Measurements from ENCODE around the gene GLRA2. TPM values are rescaled to one million over a fixed set of nuclear protein-coding genes. Genes with fewer than 3 reads are reported as not detected.
"Not testable (repeated sequence)": the region's sequence is repeated elsewhere in the genome, so short reads cannot be mapped to it uniquely, and the experiment has no call there.

GLRA2 gene
- total RNA-seq, 1 experiment from 2014 or later = 1.1 TPM

DNA sequence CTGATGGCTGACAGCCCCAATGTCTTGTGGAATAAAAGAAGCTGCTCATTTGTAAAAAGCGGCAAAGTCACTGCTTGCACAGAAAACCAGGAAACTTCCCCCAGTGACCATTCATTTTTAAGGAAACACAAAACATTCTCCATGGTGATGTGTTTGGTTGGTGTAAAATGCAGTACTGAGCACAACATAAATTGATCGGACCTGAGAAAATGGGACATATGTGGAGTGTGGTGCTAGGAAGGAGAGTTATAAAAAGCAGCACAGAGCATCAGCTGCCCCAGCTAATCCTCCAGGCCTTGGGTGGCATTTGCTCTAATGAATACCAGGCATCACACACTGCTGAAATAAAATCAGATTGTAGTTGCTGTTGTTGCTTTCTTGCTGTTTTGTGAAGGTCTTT lies 55.2 kb downstream of the GLRA2 start:
- in situ Hi-C loops (cut with HindIII; ENCODE audit: low pct_unique_long_range_greater_than_20kb, low sequenced_read_pairs) = no loop called here
- no peak for DNase-seq (ENCODE audit: low read depth)

DNA sequence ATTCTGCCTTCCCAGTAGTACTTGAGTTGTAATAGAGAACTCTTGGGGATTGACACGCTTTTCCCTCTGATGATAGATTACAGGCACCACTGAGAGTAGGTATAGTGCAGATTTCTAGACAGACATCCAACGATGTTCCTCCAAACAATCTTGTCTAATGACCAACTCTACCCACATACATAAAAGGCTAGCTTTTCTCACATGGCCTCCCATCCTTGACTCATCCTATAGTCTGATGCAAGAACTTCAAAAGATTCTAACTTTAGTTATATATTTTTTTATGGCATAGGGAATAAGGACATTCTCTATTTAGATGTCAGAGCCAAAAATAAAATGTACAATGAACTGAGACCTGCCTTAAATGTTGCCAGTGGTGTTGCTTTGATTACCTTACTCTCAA lies 60.9 kb downstream of the GLRA2 start:
- in situ Hi-C loops (cut with HindIII; ENCODE audit: low pct_unique_long_range_greater_than_20kb, low sequenced_read_pairs) = no loop called here
- no peak for DNase-seq (ENCODE audit: low read depth)

DNA sequence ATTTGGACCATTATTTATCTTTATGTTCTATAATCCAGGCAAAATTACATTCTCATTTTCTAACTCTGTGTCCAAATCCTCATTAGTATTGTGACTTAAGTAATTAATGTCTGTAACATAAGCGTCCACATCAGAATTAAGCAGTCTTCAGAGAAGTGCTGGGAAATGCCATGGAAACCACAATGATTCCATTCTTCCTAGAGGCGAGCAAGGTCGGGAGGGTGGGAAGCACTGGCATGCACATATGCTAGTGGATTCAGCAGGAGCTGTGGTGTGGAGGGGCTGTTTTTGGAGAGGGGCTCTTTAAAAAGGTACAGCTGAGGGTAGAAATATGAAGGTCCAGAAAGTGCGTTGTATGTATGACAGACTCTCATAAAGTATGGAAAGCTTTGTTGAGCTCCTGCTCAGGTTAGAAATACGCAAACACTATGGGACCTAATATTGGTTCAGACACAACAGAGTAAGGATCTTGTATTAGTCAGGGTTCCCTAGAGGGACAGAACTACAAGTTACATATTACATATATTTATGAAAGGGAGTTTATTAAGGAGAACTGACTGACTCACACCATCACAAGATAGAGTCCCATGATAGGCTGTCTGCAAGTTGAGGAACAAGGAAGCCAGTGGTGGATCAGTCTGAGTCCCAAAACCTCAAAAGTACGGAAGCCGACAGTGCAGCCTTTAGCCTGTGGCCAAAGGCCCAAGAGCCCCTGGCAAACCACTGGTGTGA lies 61.5 kb downstream of the GLRA2 start:
- no peak for DNase-seq (ENCODE audit: low read depth)
- in situ Hi-C loops (cut with HindIII; ENCODE audit: low pct_unique_long_range_greater_than_20kb, low sequenced_read_pairs) = no loop called here

DNA sequence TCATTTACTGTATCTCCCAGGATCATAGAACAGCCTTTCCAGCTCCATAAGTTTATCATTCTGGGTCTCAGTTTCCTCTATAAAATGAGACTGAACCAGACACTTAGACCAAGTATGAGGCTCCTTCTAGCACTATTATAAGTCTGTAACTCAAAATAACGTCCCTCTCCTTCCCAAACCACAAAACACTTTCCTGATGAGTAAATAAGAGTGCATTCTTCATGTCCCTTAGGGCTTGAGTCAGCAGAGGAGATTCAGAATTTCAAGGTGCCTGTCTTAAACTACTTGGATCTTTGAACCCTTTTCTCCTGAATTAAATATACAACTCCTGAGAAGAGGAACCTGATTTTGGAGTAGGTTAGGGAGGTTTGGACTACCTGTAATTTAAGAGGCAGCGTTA lies 62.6 kb downstream of the GLRA2 start:
- no peak for DNase-seq (ENCODE audit: low read depth)
- in situ Hi-C loops (cut with HindIII; ENCODE audit: low pct_unique_long_range_greater_than_20kb, low sequenced_read_pairs) = no loop called here

DNA sequence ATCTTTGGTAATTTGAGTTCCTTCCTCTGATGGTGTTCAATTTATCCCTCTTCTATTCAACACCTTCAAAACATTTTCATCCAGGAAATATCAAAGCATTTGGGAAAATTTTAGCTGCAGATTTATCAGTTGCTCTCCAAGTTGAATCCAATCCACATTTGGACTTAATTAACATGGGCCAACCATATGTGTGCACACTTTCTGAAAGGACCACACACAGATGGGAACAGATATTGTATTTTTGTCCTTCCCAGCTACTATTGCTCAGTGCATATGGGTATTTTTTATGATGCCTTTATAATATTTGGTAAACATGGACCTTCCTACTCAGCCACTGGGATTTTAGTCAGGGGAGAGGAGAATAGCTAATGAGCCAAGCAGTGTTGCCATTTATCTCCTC lies 65.2 kb downstream of the GLRA2 start:
- no peak for DNase-seq (ENCODE audit: low read depth)
- in situ Hi-C loops (cut with HindIII; ENCODE audit: low pct_unique_long_range_greater_than_20kb, low sequenced_read_pairs) = no loop called here

DNA sequence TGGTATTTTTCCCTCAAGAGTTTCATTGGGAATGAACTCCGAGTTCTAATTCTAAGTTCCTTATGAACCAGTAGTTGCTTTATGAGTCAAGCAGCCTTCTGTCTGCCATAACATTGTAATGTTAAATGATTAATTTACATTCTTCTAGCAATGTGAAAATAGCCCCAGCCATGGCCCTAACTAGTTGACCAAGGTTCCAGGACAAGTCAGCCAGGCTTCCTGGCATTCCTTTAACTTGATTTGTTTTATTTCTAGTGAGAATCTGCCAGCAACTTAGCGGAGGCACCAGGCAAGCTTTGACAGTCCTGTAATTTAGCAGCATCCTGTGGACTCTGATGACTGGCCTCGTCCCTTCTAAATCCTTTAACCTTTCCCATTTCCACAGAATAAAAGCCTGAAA lies 69.0 kb downstream of the GLRA2 start:
- no peak for DNase-seq (ENCODE audit: low read depth)
- in situ Hi-C loops (cut with HindIII; ENCODE audit: low pct_unique_long_range_greater_than_20kb, low sequenced_read_pairs) = no loop called here

DNA sequence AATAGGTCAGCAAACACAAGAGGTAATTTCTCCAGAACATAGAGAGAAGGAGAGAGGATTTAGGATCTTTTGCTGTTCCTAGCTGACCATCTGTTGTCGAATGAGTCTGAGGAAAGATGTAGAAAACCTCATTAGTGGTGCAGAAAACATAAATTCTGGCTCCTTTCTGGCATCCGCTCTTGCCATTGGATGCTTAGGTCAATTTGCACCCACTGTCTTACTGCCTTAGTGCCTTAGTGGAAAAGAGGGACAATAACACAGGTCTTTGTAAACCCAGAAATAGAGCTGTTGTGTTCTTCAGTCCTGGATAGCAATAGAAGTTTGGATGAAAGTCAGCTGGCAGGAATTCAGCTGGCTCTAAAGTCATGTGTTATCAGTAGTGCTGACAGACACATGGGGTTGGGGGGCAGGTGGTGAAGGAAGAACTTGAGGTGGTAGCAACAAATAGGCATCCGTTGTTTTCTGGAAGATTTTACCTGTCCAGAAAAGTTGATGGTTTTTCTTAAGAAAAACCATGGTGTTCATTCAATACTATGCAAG lies 78.2 kb downstream of the GLRA2 start:
- in situ Hi-C loops (cut with HindIII; ENCODE audit: low pct_unique_long_range_greater_than_20kb, low sequenced_read_pairs) = no loop called here
- no peak for DNase-seq (ENCODE audit: low read depth)

DNA sequence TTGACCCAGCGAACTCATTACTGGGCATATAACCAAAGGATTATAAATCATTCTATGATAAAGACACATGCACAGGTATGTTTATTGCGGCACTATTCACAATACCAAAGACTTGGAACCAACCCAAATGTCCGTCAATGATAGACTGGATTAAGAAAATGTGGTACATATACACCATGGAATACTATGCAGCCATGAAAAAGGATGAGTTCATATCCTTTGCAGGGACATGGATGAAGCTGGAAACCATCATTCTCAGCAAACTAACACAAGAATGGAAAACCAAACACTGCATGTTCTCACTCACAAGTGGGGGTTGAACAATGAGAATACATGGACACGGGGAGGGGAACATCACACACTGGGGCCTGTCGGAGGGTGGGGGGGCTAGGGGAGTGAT lies 83.1 kb downstream of the GLRA2 start:
- DNase-seq (ENCODE audit: low read depth); in situ Hi-C loops (cut with HindIII; ENCODE audit: low pct_unique_long_range_greater_than_20kb, low sequenced_read_pairs): not testable (repeated sequence)

DNA sequence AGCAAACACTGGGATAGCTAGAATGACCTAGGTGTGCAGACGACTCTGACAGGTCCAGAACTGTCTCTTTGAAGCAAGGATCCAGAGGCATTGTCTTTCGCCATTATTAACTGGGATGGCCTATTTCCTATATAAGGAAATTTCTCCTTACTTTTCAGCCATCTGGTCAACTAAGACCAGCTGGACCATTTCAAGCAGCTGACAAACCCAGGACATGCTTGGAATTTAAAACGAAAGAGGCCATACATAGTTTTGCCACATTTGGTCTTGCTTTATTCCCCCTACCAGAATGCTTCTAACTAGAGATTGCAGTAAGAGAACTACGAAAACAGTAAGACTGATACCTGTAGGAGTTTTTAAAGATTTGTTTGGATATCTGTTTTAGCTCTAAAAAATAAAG lies 87.0 kb downstream of the GLRA2 start:
- in situ Hi-C loops (cut with HindIII; ENCODE audit: low pct_unique_long_range_greater_than_20kb, low sequenced_read_pairs) = no loop called here
- DNase-seq (ENCODE audit: low read depth) = no peak

DNA sequence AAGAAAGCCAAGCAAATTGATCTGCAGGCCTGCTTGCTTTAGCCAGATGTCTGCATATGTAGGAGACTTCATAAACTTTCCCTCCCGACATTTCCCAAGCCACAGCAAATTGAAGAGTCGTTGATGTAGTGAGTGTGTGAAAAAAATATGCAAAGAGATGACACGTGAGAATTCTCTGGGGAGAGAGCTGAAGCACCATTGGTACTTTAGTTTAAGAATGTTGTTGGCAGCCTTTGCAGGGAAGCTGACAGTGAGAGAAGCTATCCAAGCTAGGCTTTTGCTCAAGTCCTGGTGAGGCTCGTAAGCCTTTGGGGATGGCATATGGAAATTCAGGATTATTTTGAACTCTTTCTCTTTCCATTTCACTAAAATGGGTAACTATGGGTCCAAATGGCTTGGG lies 87.5 kb downstream of the GLRA2 start:
- in situ Hi-C loops (cut with HindIII; ENCODE audit: low pct_unique_long_range_greater_than_20kb, low sequenced_read_pairs) = no loop called here
- DNase-seq (ENCODE audit: low read depth) = no peak

DNA sequence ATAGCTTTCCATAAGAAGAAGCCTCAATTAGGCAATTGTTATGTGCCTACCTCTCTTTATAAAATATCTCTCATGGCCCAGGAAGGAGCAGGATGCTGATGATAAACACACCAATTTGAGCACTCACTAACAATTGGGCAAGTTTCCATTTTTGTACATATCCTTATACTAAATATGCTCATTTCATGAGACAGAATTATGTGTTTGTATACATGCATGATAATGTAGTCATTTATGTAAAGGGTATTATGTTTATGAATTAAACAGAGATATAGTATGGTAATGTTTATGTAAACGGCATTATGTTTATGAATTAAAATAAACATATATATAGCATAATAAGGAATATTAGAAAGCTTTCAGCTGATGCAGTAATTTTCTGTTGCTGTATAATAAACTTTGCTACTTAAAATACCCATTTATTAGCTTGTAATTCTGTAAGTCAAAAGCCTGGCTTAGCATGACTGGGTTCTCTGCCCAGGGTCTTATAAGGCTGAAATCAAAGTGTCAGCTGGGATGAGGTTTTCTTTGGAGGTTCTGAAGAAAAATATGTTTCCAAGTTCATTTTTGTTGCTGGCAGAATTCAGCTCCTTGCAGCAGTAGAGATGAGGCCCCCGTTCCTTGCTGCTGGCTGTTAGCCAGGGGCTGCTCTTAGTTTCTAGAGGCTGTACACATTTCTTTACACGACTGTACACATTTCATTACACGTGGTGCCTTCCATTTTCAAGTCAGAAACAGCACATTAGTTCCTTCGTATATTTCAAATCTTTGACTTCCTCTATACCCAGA lies 89.0 kb downstream of the GLRA2 start:
- in situ Hi-C loops (cut with HindIII; ENCODE audit: low pct_unique_long_range_greater_than_20kb, low sequenced_read_pairs) = no loop called here
- DNase-seq (ENCODE audit: low read depth) = no peak

DNA sequence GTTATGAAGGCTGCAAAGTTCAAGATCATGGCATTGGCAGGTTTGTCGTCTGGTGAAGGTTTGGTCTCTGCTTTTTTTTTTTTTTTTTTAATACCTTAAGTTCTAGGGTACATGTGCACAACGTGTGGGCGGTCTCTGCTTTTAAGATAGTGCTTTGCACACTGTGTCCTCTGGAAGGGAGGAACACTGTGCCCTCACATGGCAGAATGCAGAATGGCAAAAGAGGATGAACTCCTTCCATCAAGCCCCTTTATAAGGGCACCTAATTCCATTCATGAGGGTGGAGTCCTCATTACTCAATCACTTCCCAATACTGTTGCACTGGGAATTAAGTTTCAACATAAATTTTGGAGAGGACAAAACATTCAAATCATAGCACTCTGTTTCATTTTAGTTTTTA lies 101.4 kb downstream of the GLRA2 start:
- in situ Hi-C loops (cut with HindIII; ENCODE audit: low pct_unique_long_range_greater_than_20kb, low sequenced_read_pairs) = no loop called here
- DNase-seq (ENCODE audit: low read depth) = no peak

DNA sequence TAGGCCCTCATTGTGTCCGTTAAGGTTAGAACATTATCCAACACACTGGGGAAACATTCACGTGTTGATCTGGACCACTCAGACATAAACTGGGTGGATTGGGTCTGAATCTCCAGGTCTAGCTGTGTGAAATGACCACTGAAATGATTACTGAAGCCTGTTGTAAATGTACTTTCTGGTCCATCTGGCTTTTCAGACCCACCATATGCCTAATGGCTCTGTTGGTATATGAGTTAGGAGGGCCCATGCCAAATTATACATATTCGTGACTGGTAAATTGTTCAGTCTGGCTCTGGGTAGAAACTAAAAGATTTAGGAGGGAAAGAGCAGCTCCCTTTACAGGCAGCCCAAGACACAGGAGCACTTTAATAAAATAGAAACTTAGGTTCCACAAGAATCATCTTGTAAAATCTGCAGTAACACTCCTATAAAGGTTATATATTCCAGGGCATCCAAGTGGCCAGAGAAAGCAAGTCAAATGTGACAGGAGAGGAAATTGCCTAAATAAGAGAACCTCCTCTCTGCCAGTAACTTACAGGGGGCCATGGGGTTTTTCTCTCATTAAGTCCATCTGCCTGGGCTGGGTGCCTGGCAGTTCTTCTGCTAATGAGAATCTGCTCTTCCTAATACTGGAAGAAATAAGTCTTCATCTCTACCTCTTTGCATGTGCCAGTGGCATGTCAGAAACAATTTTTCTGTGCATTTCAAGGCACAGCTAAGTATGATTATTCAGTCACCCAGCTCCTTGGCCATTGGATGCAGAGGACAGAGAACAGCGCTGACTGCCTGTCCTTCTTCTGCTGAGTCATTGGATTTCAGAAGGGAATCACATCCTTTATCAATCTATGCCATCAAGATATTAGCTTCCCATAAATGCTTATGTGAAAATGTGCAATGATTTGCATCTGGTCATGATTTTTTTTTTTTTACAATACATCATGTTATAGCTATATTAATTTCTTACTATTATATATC lies 112.6 kb downstream of the GLRA2 start:
- DNase-seq (ENCODE audit: low read depth) = no peak
- in situ Hi-C loops (cut with HindIII; ENCODE audit: low pct_unique_long_range_greater_than_20kb, low sequenced_read_pairs) = no loop called here

DNA sequence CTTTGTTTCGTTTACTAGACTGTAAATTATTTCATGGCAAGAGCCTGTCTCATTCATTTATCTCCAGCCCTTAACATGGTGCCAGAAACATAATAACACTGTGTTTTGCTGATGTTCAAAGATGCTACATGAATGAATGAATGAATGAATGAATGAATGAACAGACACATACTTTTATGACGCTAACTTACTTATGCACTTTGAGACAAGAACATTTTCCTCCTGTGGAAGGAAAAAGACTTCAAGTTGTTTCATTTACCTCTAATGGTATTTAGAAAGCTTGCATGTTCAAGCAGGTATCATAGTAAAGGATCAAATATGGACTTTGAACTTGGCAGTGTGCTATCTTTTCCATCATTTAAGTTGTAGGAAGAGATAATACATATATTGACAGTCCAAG lies 131.6 kb downstream of the GLRA2 start:
- DNase-seq (ENCODE audit: low read depth) = no peak
- in situ Hi-C loops (cut with HindIII; ENCODE audit: low pct_unique_long_range_greater_than_20kb, low sequenced_read_pairs) = no loop called here

DNA sequence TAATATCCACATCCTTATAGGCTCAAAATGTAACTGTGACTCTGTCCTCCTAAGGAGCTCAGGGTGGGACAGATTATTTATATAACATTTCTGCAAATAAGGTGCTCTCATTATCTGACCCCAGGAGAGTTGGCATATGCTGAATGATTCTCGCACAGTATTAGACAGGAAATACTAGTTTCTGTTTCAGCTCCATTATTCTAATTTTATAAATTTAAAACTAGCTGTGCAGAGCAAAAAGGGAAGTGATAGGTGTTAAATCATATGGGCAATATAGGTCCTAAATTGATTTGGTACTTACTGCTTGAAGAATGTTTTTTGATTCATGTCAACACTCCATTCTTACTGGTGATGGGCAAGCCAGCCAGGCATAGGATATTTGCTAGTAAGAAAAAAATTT lies 141.5 kb downstream of the GLRA2 start:
- in situ Hi-C loops (cut with HindIII; ENCODE audit: low pct_unique_long_range_greater_than_20kb, low sequenced_read_pairs) = no loop called here
- no peak for DNase-seq (ENCODE audit: low read depth)

DNA sequence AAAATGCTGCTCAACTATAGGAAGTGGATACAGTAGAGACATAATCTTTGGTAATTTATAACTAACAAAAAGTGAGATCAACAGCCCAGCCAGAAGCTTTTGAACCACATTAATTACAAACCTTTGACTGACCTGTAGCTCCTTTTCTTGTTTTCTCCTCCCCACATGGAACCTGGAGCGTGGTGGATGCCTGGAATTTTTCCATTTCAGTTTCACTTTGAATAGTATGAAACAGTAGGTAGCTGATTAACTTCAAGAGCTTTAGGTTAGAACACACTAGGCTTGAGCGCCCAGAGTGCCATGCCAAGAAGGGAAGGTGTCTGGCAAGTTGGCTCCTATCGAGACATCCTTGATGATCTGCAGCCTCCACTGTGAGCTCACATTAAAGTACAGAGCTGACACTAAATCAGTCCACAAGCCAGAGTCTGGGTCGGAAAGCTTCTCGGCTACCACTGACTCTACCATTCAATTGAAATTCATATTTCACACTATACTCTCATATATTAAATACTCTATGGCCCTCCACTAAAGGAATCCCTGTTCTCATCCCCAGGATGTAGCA lies 143.4 kb downstream of the GLRA2 start:
- in situ Hi-C loops (cut with HindIII; ENCODE audit: low pct_unique_long_range_greater_than_20kb, low sequenced_read_pairs) = no loop called here
- DNase-seq (ENCODE audit: low read depth) = peak; percentile 66

DNA sequence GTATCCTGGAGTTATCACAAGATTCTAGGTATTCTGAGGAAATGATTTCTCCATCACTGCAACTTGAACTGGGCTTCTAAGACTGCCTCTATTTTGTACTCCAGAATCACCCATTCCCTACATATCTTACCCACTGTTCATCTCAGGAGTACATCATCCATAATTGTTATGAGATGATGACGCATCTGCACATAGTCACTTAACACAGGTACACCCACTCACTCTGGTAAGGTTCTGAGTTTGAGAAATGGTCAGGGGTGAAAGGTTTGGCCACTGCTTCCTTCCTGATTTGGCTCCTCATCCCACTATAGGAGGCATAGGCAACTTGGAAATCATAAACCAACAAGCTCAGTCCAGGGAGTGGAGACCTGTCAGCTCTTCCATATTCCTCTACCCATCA lies 143.9 kb downstream of the GLRA2 start:
- in situ Hi-C loops (cut with HindIII; ENCODE audit: low pct_unique_long_range_greater_than_20kb, low sequenced_read_pairs) = no loop called here
- no peak for DNase-seq (ENCODE audit: low read depth)

DNA sequence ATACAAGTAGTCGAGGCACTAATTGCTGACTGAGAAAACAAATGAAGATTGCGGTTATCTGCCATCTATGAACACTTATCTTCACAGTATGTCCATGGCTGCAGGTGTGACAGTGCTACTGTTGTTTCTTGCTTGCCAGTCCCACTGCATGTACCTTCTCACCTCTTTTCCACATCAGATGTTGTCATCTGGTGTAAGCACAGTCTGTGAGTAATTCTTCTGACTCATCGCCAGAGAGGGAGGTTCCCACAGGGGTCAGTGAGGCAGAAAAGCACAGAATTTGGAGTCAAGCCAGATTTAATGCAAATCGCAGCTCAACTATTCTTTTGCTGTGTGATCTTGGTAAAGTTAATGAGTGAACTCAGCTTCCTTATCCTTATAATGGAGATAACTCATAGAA lies 144.4 kb downstream of the GLRA2 start:
- in situ Hi-C loops (cut with HindIII; ENCODE audit: low pct_unique_long_range_greater_than_20kb, low sequenced_read_pairs) = no loop called here
- peak; percentile 93 for DNase-seq (ENCODE audit: low read depth)
